PC-3 (cell line): ENCODE measurements around the gene OR1D5. TPM values are rescaled to one million over a fixed set of nuclear protein-coding genes. Genes with fewer than 3 reads are reported as not detected.

ENCODE experiments used
- ATAC-seq: fragments of 200-7000 bp; cut with Tn5 transposase; 2 replicates; pipeline ENCODE4 v1.9.1; 2020; ENCODE audit warnings: mild to moderate bottlenecking, moderate library complexity
- BruUV-seq: library from RNA; stranded (reverse); fragments of 400-500 nt; replicated peaks from 2 replicates; lab custom pipeline; 2021; lab: Mats Ljungman, UMichigan
- CTCF ChIA-PET: fragments of 300-600 bp; sonication (Branson Sonifier 250); formaldehyde crosslinking; loops from one replicate; lab custom pipeline; 2022; ENCODE audit warnings: antibody characterized with exemption; lab: Charles Lee
- POLR2A ChIA-PET: fragments of 300-600 bp; sonication (Branson Sonifier 250); formaldehyde crosslinking; loops from one replicate; lab custom pipeline; 2022; ENCODE audit warnings: antibody characterized with exemption; ENCODE audit not compliant: unreplicated experiment; lab: Charles Lee
- DNase-seq: peaks from one replicate; pipeline ENCODE4 v3.0.0-alpha.2; 2015
- H2AFZ ChIP-seq: fragments of 300-600 bp; sonication (generic); 2 replicates; pipeline ENCODE4 v1.6.0; 2016; ENCODE audit warnings: antibody characterized with exemption, low read length
- H3F3A ChIP-seq: fragments of 300-600 bp; sonication (generic); one replicate; pipeline ENCODE4 v1.6.0; 2017; ENCODE audit warnings: antibody characterized with exemption, low read length, control low read depth, mild to moderate bottlenecking; ENCODE audit not compliant: unreplicated experiment
- H3K27ac ChIP-seq: fragments of 300-600 bp; sonication (generic); 2 replicates; pipeline ENCODE4 v1.5.1; 2016; ENCODE audit warnings: mild to moderate bottlenecking, low read length
- H3K27me3 ChIP-seq: fragments of 300-600 bp; sonication (generic); 2 replicates; pipeline ENCODE4 v1.6.1; 2016; ENCODE audit warnings: low read length, mixed read lengths
- H3K36me3 ChIP-seq: fragments of 300-600 bp; sonication (generic); 2 replicates; pipeline ENCODE4 v1.6.1; 2016; ENCODE audit warnings: low read depth, mixed run types, low read length, mixed read lengths
- H3K4me1 ChIP-seq: fragments of 300-600 bp; sonication (generic); 2 replicates; pipeline ENCODE4 v1.5.1; 2016; ENCODE audit warnings: low read length; ENCODE audit not compliant: insufficient read depth
- H3K4me2 ChIP-seq: fragments of 300-600 bp; sonication (generic); 2 replicates; pipeline ENCODE4 v1.6.0; 2016; ENCODE audit warnings: low read length
- H3K4me3 ChIP-seq: fragments of 300-600 bp; sonication (generic); 2 replicates; pipeline ENCODE4 v1.5.1; 2016; ENCODE audit warnings: mild to moderate bottlenecking, low read length, mixed read lengths
- H3K79me2 ChIP-seq: fragments of 300-600 bp; sonication (generic); 2 replicates; pipeline ENCODE4 v1.6.1; 2017; ENCODE audit warnings: low read length, mixed read lengths
- H3K9ac ChIP-seq: fragments of 300-600 bp; sonication (generic); 2 replicates; pipeline ENCODE4 v1.6.0; 2016; ENCODE audit warnings: mild to moderate bottlenecking, low read length
- H3K9me2 ChIP-seq: fragments of 300-600 bp; sonication (generic); replicated peaks from 2 replicates; pipeline ENCODE4 v1.6.1; 2016; ENCODE audit warnings: mixed run types, low read length, mixed read lengths
- H3K9me3 ChIP-seq: fragments of 300-600 bp; sonication (generic); 2 replicates; pipeline ENCODE4 v1.6.1; 2016; ENCODE audit warnings: low read length, mixed read lengths
- H4K20me1 ChIP-seq: fragments of 300-600 bp; sonication (generic); 2 replicates; pipeline ENCODE4 v1.6.1; 2016; ENCODE audit warnings: low read length, mixed read lengths
- CTCF ChIP-seq: fragments of 300-600 bp; sonication (generic); conservative IDR thresholded peaks from 2 replicates; pipeline ENCODE4 v1.5.1; 2017; ENCODE audit warnings: antibody characterized with exemption, low read depth, mild to moderate bottlenecking, low read length
- EZH2 ChIP-seq: fragments of 300-600 bp; sonication (generic); IDR thresholded peaks from one replicate; pipeline ENCODE4 v1.6.1; 2017; ENCODE audit warnings: antibody characterized with exemption, mild to moderate bottlenecking, low read length; ENCODE audit not compliant: unreplicated experiment
- EZH2phosphoT487 ChIP-seq: fragments of 300-600 bp; sonication (generic); IDR thresholded peaks from 2 replicates; pipeline ENCODE4 v1.6.1; 2018; ENCODE audit warnings: mild to moderate bottlenecking, antibody characterized with exemption, low read length, borderline replicate concordance
- intact Hi-C: fragments of 100-400 bp; cut with micrococcal nuclease; formaldehyde crosslinking; loops from 2 replicates; pipeline ENCODE4 v1.9.0; 2023
- total RNA-seq: library from RNA; depleted of rRNA; stranded (reverse); fragments of >200 nt; gene quantifications from 2 replicates; pipeline ENCODE4 v1.2.3, GENCODE V29; 2014; rRNA removed

Gene OR1D5
- total RNA-seq, 1 experiment from 2014 or later, result not detected

- Histone ChIP-seq H3K4me1 (peaks cover 8% of the 10 kb centered on the region; the same call in 1 of the 2 replicates), H3K27ac (no peak overlapping the region), H3K9ac (no peak overlapping the region), H4K20me1 (no peaks in the 10 kb centered on the region), H3K9me3 (no peaks in the 10 kb centered on the region), H3F3A (no peaks in the 10 kb centered on the region), H3K36me3 (peaks cover 4% of the 10 kb centered on the region; the same call in 1 of the 2 replicates), H2AFZ (no peak overlapping the region), H3K27me3 (no peaks in the 10 kb centered on the region), H3K4me3 (no peak overlapping the region), H3K79me2 (no peaks in the 10 kb centered on the region), H3K9me2 (no peaks in the 10 kb centered on the region), H3K4me2 (no peak overlapping the region)
- CTCF ChIA-PET, result interaction anchor here (0.5 kb wide), 1 partner anchor 423 kb away, joined by 4 read pairs; no protein-coding TSS in a partner anchor
- peak; percentile 60 for ATAC-seq
- TF ChIP-seq EZH2, result no peak
- no peak for TF ChIP-seq CTCF
- TF ChIP-seq EZH2phosphoT487, result no peak
- POLR2A ChIA-PET, result no interaction called here
- intact Hi-C loops, result no loop called here
- DNase-seq, result peak; percentile 48
- BruUV-seq, result no TSS peak
These were observed 47.5 kb downstream of the OR1D5 start for GRCh38 chr17:3015890-3016289.

GRCh38 chr17:3012926-3013581 is 50.4 kb downstream of the OR1D5 start:
- DNase-seq (peak; percentile 56), ATAC-seq (peak; percentile 83)
- ChIA-PET CTCF (interaction anchor here (0.6 kb wide), 1 partner anchor 164 kb away, joined by 4 read pairs; no protein-coding TSS in a partner anchor), POLR2A (no interaction called here)
- peak; percentile 65 for TF ChIP-seq CTCF
- no peak for TF ChIP-seq EZH2phosphoT487
- H3K36me3 ChIP-seq, result peaks cover 3% of the 10 kb centered on the region; the same call in 1 of the 2 replicates
- H3K9me2 ChIP-seq, result no peaks in the 10 kb centered on the region
- H3K4me3 ChIP-seq, result no peak overlapping the region
- H3K9me3 ChIP-seq, result no peaks in the 10 kb centered on the region
- H3K79me2 ChIP-seq, result no peaks in the 10 kb centered on the region
- H3K27me3 ChIP-seq, result no peaks in the 10 kb centered on the region
- peaks cover 8% of the 10 kb centered on the region; the same call in 1 of the 2 replicates for H3K4me1 ChIP-seq
- no TSS peak for BruUV-seq
- no peaks in the 10 kb centered on the region for H3F3A ChIP-seq
- H2AFZ ChIP-seq, result no peak overlapping the region
- no peaks in the 10 kb centered on the region for H4K20me1 ChIP-seq
- H3K4me2 ChIP-seq, result no peak overlapping the region
- no peak overlapping the region for H3K9ac ChIP-seq
- intact Hi-C loops, result loop anchor here (1.0 kb wide), 1 partner anchor 164 kb away; no protein-coding TSS in a partner anchor
- H3K27ac ChIP-seq, result no peak overlapping the region

Other genes with a start within 250 kb of the OR1D5 start
- gene OR1D2, start 40.8 kb upstream of the OR1D5 start, total RNA-seq, result not detected in 2 replicates
- not detected in 2 replicates for gene OR1G1, start 63.9 kb upstream of the OR1D5 start, total RNA-seq
- not detected in 2 replicates for gene OR1A2, start 133.9 kb upstream of the OR1D5 start, total RNA-seq
- gene OR1A1, start 144.1 kb upstream of the OR1D5 start, total RNA-seq, result not detected in 2 replicates
- gene OR3A1, start 234.8 kb upstream of the OR1D5 start, total RNA-seq, result not detected in 2 replicates